Retina (tissue), 1 donor: ENCODE data around the gene TRUB1.
"Not testable (repeated sequence)": the region's sequence is repeated elsewhere in the genome, so short reads cannot be mapped to it uniquely, and the experiment has no call there.

Experiments
- DNase-seq: peaks from one replicate; pipeline ENCODE4 v3.0.0-alpha.2; 2016

Gene TRUB1

GRCh38 chr10:114925587-114926586 is 12.1 kb upstream of the TRUB1 start:
- no peak for DNase-seq

DNA sequence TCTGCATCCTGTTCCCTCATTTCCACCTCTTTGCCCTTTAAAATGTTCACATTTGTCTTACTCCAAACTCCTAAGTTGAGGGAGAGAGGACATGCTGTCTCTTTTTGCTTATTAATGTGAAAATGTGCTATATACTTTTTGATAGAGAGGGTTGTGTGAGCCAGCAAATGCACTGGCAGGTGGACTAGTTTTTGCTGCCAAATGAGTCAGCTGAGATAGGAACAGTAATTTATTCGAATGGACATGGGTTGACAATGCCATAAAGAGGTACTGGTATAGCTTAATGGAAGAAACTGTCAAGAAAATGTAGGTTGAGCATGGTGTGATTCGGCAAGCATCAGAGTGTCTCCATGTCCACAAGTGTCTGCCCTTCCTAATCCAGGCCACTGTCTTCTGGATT is 9.2 kb upstream of the TRUB1 start:
- DNase-seq, result no peak

GRCh38 chr10:114930320-114930719 is 7.7 kb upstream of the TRUB1 start:
- no peak for DNase-seq

DNA sequence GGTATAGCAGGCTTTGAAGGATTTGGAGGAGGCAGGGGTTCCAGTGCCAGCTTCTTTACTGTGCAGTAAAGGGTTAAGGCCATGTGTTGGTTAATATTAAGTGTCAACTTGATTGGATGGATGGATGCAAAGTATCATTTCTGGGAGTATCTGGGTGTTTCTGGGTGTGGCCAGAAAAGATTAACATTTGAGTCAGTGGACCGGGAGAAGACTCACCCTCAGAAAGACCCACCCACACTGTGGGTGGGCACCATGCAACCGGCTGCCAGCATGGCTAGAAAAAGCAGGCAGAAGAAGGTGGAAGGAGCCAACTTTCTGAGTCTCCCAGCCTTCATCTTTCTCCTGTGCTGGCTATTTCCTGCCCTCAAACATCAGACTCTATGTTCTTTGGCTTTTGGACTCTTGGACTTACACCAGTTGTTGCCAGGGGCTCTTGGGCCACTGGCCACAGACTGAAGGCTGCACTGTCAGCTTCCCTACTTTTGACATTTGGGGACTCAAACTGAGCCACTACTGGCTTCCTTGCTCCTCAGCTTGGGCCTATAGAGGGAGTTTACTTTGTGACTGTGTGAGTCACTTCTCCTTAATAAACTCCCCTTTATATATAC is 6.8 kb upstream of the TRUB1 start:
- DNase-seq, result no peak

DNA sequence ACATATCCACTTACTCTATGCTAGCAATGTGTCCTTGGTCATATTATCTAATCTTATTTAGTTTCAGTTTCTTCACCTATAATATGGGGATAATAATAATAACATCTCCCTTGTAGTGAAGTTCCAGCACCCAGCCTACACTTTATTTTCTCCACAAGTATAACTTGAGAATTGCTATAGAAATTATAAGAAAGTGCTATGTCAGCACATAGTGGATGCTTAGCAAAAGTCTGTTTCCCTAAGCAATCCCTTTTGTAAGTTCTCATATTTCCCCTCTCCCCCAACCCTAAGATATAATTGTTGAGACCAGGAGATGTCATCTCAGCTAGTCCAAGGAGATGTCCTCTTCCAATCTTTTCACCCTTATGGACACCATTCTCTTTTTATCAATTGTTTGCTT is 5.8 kb upstream of the TRUB1 start:
- no peak for DNase-seq

DNA sequence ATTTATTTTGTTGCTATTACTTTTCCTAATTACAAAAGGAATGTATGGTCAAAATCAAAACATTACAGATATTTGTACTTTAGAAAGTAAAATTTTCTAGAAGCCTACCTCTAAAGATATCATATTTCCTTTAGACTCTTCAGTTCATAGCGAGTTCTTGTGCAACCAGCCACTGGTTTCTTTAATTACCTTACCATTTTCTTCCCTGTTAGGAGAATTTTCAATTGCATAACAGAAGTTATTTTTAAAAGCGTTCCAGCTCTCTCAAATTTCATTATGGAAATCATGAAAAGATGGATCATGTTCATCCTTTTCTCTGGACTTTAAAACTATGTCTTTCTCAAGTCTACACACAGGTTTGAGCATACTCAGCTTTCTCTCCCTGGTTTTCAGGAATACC is 5.0 kb upstream of the TRUB1 start:
- no peak for DNase-seq

DNA sequence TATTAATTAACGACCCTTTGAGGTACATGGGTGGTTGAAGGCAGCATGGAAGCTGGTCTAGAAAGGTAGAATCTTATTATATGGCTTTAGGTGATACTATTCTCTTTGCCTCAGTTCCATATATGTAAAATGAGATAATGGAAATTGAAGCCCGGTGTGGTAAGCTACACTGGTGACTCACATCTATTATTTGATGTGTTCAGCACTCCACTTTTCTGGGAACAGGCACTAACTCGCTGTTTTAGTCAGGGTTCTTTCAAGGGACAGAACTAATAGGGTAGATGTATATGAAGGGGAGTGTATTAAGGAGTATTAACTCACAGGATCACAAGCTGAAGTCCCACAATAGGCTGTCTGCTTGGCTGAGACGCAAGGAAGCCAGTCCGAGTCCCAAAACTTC is 4.4 kb upstream of the TRUB1 start:
- DNase-seq, result no peak

DNA sequence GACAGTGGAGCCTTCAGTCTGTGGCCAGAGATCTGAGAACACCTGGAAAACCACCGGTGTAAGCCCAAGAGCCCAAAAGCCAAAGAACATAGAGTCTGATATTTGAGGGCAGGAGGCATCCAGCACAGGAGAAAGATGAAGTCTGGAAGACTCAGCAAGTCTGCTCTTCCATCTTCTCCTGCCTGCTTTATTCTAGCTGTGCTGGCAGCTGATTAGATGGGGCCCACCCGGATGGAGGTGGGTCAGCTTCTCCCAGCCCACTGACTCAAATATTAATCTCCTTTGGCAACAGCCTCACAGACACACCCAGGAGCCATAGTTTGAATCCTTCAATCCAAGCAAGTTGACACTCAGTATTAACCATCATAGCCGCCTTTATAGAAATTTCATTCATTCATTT is 4.0 kb upstream of the TRUB1 start:
- DNase-seq, result not testable (repeated sequence)

- DNase-seq, result no peak
These were observed 830 bp downstream of the TRUB1 start for GRCh38 chr10:114938856-114939193.

- no peak for DNase-seq
These were observed 2.7 kb downstream of the TRUB1 start for GRCh38 chr10:114940735-114941134.

- no peak for DNase-seq
These were observed 5.0 kb downstream of the TRUB1 start for GRCh38 chr10:114943000-114943399.

DNA sequence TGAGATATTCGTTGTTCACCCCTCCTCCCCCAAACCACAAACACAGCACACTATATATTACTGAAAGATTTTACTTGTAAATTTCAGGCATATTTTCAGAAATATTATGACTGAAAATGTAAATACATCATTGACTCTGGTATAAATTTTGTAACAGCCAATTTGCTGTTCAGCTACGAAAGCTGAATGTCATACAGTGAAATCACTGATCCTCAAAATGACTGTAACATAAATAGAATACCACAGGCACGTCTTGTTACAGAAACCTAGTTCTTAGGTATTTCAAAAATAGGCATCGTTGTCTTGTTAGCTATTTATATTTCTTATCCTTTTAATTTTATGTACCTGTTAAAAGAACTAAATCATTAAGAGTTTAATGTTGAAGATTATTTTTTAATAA is 15.1 kb downstream of the TRUB1 start:
- DNase-seq, result no peak

DNA sequence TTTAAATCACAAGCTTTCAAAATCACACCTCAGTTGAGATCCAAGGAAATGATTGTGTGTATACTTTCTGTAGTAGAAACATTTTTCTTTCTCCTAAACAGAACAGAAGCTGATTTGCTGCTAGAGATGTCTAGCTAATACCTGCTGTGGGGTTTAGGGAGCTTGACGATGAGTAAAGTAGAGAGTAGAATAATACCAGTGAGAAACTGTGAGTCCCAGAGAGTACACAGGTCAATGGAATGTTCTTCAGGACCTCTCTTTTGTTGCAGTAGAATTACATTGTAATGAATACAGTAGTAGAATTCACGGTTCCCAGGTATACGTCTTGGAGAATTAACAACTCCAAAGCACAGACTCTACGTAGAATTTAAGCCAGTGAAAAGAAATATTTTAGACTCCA is 18.0 kb downstream of the TRUB1 start:
- DNase-seq, result no peak

GRCh38 chr10:114956466-114956865 is 18.5 kb downstream of the TRUB1 start:
- DNase-seq, result no peak

- DNase-seq, result no peak
These were observed 19.1 kb downstream of the TRUB1 start for GRCh38 chr10:114957122-114957521.

GRCh38 chr10:114957673-114958072 is 19.7 kb downstream of the TRUB1 start:
- no peak for DNase-seq

- no peak for DNase-seq
These were observed 24.4 kb downstream of the TRUB1 start for GRCh38 chr10:114962441-114962840.

GRCh38 chr10:114963908-114964307 is 25.9 kb downstream of the TRUB1 start:
- no peak for DNase-seq

- DNase-seq, result no peak
These were observed 29.1 kb downstream of the TRUB1 start for GRCh38 chr10:114967071-114967470.

DNA sequence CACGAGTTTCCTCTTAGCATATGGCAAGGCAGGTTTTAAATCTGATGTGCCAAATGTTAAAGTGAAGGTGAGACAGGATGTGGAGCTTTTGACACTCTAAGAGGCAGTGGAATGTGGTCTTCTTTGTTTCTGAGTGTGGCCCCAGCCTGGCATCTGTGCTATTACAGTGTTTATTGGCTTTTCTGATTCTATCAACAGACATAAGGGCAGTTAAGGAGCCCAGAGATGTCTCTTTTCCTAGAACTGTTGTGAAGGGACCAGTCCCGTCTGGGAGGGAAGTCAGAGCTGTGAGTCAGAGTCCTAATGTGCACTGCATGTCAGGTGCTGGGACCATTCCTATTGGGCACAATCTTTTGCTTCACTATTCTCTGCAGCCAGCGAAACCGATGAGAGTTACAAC is 32.5 kb downstream of the TRUB1 start:
- DNase-seq, result no peak

GRCh38 chr10:114973306-114973705 is 35.3 kb downstream of the TRUB1 start:
- peak; percentile 44 for DNase-seq

- DNase-seq, result peak; percentile 21
These were observed 36.0 kb downstream of the TRUB1 start for GRCh38 chr10:114973997-114974396.

DNA sequence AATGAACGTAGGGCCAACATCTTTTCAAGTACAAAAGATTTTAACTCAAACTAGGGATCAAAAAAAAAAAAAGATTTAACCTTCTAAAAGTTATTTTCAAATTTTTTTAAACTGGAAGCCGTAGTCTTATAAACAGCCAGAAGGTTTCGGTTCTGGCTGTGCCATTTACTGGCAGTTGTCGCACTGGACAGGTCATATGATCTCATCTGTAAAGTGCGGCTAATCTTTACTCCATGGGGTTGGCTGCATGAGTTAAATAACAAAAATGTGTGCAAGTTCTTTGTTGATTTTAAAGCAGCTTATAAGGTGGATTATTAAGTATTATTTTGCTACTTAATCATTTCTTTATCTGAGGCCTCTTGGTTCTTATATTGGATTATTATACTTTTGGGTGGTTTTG is 36.6 kb downstream of the TRUB1 start:
- no peak for DNase-seq

- no peak for DNase-seq
These were observed 37.1 kb downstream of the TRUB1 start for GRCh38 chr10:114975091-114975490.

GRCh38 chr10:114982989-114983388 is 45.0 kb downstream of the TRUB1 start:
- no peak for DNase-seq
